ENCODE results near the gene MX1. TPM values are rescaled to one million over a fixed set of nuclear protein-coding genes. Genes with fewer than 3 reads are reported as not detected.

MX1 gene
- total RNA-seq, 1 donor from 2014 or later, result 420 TPM

GRCh38 chr21:41432562-41433460, 6.8 kb downstream of the MX1 start:
- Mint-ChIP-seq H3K4me1 (ENCODE audit: low read depth, unreplicated experiment) (peaks cover 26% of the 10 kb centered on the region), H3K9me3 (ENCODE audit: unreplicated experiment) (peaks cover 8% of the 10 kb centered on the region), H3K27me3 (ENCODE audit: low read depth, unreplicated experiment) (no peaks in the 10 kb centered on the region), H3K36me3 (ENCODE audit: low read depth, unreplicated experiment) (peaks cover 39% of the 10 kb centered on the region), H3K4me3 (ENCODE audit: unreplicated experiment) (no peak overlapping the region), H3K27ac (ENCODE audit: unreplicated experiment) (no peak overlapping the region)
- Histone ChIP-seq H3K27ac (ENCODE audit: low read depth, low read length) (no peak overlapping the region), H3K36me3 (ENCODE audit: insufficient read depth, low read length) (no peaks in the 10 kb centered on the region), H3K9ac (ENCODE audit: low read length) (no peak overlapping the region), H3K4me3 (ENCODE audit: insufficient read depth, low read depth, low read length) (no peak overlapping the region), H3K27me3 (ENCODE audit: insufficient read depth, low read length) (peaks cover 2% of the 10 kb centered on the region), H3K4me2 (ENCODE audit: low read length) (no peak overlapping the region), H3K9me3 (ENCODE audit: insufficient read depth, low read depth, low read length) (no peaks in the 10 kb centered on the region), H3K4me1 (ENCODE audit: insufficient read depth, low read length) (no peaks in the 10 kb centered on the region), H3K79me2 (ENCODE audit: insufficient read depth, low read length) (no peaks in the 10 kb centered on the region), H2AFZ (ENCODE audit: low read depth, low read length) (no peak overlapping the region), H4K20me1 (ENCODE audit: insufficient read depth, low read length) (no peaks in the 10 kb centered on the region)
- no peak for DNase-seq (ENCODE audit: low read depth)
- TF ChIP-seq EZH2 (IDR thresholded peaks at IDR 0.05; ENCODE audit: insufficient read depth, low read length), result no peak
- TF ChIP-seq, protein P1, sequence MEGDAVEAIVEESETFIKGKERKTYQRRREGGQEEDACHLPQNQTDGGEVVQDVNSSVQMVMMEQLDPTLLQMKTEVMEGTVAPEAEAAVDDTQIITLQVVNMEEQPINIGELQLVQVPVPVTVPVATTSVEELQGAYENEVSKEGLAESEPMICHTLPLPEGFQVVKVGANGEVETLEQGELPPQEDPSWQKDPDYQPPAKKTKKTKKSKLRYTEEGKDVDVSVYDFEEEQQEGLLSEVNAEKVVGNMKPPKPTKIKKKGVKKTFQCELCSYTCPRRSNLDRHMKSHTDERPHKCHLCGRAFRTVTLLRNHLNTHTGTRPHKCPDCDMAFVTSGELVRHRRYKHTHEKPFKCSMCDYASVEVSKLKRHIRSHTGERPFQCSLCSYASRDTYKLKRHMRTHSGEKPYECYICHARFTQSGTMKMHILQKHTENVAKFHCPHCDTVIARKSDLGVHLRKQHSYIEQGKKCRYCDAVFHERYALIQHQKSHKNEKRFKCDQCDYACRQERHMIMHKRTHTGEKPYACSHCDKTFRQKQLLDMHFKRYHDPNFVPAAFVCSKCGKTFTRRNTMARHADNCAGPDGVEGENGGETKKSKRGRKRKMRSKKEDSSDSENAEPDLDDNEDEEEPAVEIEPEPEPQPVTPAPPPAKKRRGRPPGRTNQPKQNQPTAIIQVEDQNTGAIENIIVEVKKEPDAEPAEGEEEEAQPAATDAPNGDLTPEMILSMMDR (IDR thresholded peaks at IDR 0.05; ENCODE audit: insufficient read depth, low read depth, low read length), result no peak
- no peak for FAIRE-seq

DNA sequence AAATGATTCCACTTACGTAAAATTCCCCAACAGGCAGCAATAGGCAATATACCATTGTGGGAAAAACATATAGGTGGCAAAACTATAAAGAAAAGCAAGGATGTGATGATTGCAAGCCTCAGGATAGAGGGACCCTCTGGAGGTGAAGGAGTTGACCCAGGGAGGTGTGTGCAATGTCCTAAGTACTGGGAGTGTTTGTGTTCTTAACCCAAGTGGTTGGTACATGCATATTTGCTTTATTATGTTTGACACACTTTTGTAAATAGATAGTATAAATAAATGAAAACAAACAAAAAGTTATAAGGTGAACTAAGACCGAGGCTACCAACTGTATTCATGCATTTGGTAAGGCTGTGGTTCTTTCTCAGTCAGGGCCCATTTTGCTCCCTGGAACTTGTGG, 7.5 kb downstream of the MX1 start:
- Histone ChIP-seq H3K27ac (ENCODE audit: low read depth, low read length) (no peak overlapping the region), H3K9me3 (ENCODE audit: insufficient read depth, low read depth, low read length) (no peaks in the 10 kb centered on the region), H3K9ac (ENCODE audit: low read length) (no peak overlapping the region), H3K36me3 (ENCODE audit: insufficient read depth, low read length) (no peaks in the 10 kb centered on the region), H3K4me2 (ENCODE audit: low read length) (no peak overlapping the region), H3K4me3 (ENCODE audit: insufficient read depth, low read depth, low read length) (no peak overlapping the region), H3K4me1 (ENCODE audit: insufficient read depth, low read length) (no peaks in the 10 kb centered on the region), H2AFZ (ENCODE audit: low read depth, low read length) (no peak overlapping the region), H3K79me2 (ENCODE audit: insufficient read depth, low read length) (no peaks in the 10 kb centered on the region), H3K27me3 (ENCODE audit: insufficient read depth, low read length) (peaks cover 2% of the 10 kb centered on the region), H4K20me1 (ENCODE audit: insufficient read depth, low read length) (no peaks in the 10 kb centered on the region)
- no peak for FAIRE-seq
- no peak for DNase-seq (ENCODE audit: low read depth)
- no peak overlapping the region for H3K27ac Mint-ChIP-seq (ENCODE audit: unreplicated experiment)
- H3K4me3 Mint-ChIP-seq (ENCODE audit: unreplicated experiment), result no peak overlapping the region
- H3K4me1 Mint-ChIP-seq (ENCODE audit: low read depth, unreplicated experiment), result peaks cover 25% of the 10 kb centered on the region
- TF ChIP-seq, protein P1 (IDR thresholded peaks at IDR 0.05; ENCODE audit: insufficient read depth, low read depth, low read length), result no peak
- no peak for TF ChIP-seq EZH2 (IDR thresholded peaks at IDR 0.05; ENCODE audit: insufficient read depth, low read length)
- peaks cover 8% of the 10 kb centered on the region for H3K9me3 Mint-ChIP-seq (ENCODE audit: unreplicated experiment)
- no peaks in the 10 kb centered on the region for H3K27me3 Mint-ChIP-seq (ENCODE audit: low read depth, unreplicated experiment)
- H3K36me3 Mint-ChIP-seq (ENCODE audit: low read depth, unreplicated experiment), result peaks cover 37% of the 10 kb centered on the region

DNA sequence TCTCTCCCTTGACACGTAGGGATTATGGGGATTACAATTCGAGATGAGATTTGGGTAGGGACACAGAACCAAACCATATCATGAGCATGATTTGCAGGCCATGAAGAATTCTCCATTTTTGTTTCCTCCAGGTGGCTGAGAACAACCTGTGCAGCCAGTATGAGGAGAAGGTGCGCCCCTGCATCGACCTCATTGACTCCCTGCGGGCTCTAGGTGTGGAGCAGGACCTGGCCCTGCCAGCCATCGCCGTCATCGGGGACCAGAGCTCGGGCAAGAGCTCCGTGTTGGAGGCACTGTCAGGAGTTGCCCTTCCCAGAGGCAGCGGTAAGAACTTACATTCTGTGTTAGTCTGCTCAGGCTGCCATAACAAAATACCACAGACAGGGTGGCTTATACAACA, 9.7 kb downstream of the MX1 start:
- Histone ChIP-seq H3K27me3 (ENCODE audit: insufficient read depth, low read length) (no peaks in the 10 kb centered on the region), H3K36me3 (ENCODE audit: insufficient read depth, low read length) (no peaks in the 10 kb centered on the region), H3K27ac (ENCODE audit: low read depth, low read length) (no peak overlapping the region), H4K20me1 (ENCODE audit: insufficient read depth, low read length) (no peaks in the 10 kb centered on the region), H2AFZ (ENCODE audit: low read depth, low read length) (no peak overlapping the region), H3K79me2 (ENCODE audit: insufficient read depth, low read length) (no peaks in the 10 kb centered on the region), H3K9me3 (ENCODE audit: insufficient read depth, low read depth, low read length) (no peaks in the 10 kb centered on the region), H3K4me3 (ENCODE audit: insufficient read depth, low read depth, low read length) (no peak overlapping the region), H3K9ac (ENCODE audit: low read length) (no peak overlapping the region), H3K4me2 (ENCODE audit: low read length) (no peak overlapping the region), H3K4me1 (ENCODE audit: insufficient read depth, low read length) (no peaks in the 10 kb centered on the region)
- H3K27me3 Mint-ChIP-seq (ENCODE audit: low read depth, unreplicated experiment), result no peaks in the 10 kb centered on the region
- H3K36me3 Mint-ChIP-seq (ENCODE audit: low read depth, unreplicated experiment), result peaks cover 45% of the 10 kb centered on the region
- DNase-seq (ENCODE audit: low read depth) (no peak), FAIRE-seq (no peak)
- no peak overlapping the region for H3K4me3 Mint-ChIP-seq (ENCODE audit: unreplicated experiment)
- no peak overlapping the region for H3K27ac Mint-ChIP-seq (ENCODE audit: unreplicated experiment)
- TF ChIP-seq EZH2 (IDR thresholded peaks at IDR 0.05; ENCODE audit: insufficient read depth, low read length), result no peak
- H3K4me1 Mint-ChIP-seq (ENCODE audit: low read depth, unreplicated experiment), result peaks cover 16% of the 10 kb centered on the region
- H3K9me3 Mint-ChIP-seq (ENCODE audit: unreplicated experiment), result peaks cover 8% of the 10 kb centered on the region
